ENCODE data around the gene SVIL.
A peak's percentile ranks its signal among the peaks of the same experiment; 100 is the strongest.
"Not testable (repeated sequence)": the region's sequence is repeated elsewhere in the genome, so short reads cannot be mapped to it uniquely, and the experiment has no call there.

The SVIL gene

GRCh38 chr10:29542723-29543122, 92.0 kb downstream of the SVIL start:
- Mint-ChIP-seq H3K4me3 (no peak overlapping the region), H3K27ac (peak overlapping the region; percentile 83), H3K9me3 (no peaks in the 10 kb centered on the region), H3K4me1 (peaks cover 32% of the 10 kb centered on the region), H3K27me3 (ENCODE audit: low read depth, poor library complexity) (no peaks in the 10 kb centered on the region), H3K36me3 (ENCODE audit: low read depth) (peaks cover 24% of the 10 kb centered on the region)
- TF ChIP-seq CTCF (IDR thresholded peaks at IDR 0.05), result no peak
- no peak for DNase-seq

DNA sequence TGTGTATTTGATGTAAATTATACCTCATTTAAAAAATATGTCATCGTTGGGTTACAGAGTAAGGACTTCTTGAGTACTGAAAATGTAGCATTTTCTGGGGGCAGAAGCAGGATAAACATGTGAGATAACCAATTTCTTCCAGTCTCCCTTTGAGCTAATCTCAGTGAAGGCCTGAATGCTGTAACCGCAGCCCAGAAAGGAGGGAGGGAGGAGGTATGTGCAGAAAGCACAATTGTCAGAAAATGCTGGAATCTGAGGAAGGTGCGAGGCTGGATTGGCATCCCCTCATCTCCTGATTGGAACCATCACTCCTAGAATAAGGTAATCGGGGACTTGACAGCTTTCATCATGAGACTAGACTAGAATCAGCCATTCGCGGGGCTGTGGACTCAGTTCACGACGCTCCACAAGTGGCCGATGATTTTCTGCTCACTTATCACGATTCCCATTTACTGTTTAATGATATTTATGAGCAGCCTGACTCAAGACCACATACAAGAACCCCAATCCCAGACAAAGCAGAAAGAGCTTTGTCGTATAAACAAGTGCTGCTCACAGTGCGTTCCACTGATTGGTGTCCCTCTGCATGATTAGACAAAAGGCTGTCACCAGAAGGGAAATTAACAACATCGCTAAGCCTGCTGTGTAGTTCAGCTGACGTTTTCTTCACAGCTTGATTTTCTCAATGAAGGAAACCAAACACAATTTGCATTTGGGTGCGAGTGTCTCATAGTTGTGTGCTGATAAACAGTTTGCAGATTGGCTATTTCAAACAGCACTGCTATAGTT, 93.2 kb downstream of the SVIL start:
- Mint-ChIP-seq H3K36me3 (ENCODE audit: low read depth) (peaks cover 24% of the 10 kb centered on the region), H3K27me3 (ENCODE audit: low read depth, poor library complexity) (no peaks in the 10 kb centered on the region), H3K9me3 (no peaks in the 10 kb centered on the region), H3K4me1 (peaks cover 42% of the 10 kb centered on the region), H3K27ac (no peak overlapping the region), H3K4me3 (no peak overlapping the region)
- DNase-seq, result no peak
- TF ChIP-seq CTCF (IDR thresholded peaks at IDR 0.05), result no peak

- no peak for TF ChIP-seq CTCF (IDR thresholded peaks at IDR 0.05)
- no peak for DNase-seq
- Mint-ChIP-seq H3K27ac (no peak overlapping the region), H3K9me3 (no peaks in the 10 kb centered on the region), H3K27me3 (ENCODE audit: low read depth, poor library complexity) (no peaks in the 10 kb centered on the region), H3K4me1 (peaks cover 52% of the 10 kb centered on the region), H3K36me3 (ENCODE audit: low read depth) (peaks cover 24% of the 10 kb centered on the region), H3K4me3 (no peak overlapping the region)
These were observed 94.8 kb downstream of the SVIL start for GRCh38 chr10:29540016-29540415.

DNA sequence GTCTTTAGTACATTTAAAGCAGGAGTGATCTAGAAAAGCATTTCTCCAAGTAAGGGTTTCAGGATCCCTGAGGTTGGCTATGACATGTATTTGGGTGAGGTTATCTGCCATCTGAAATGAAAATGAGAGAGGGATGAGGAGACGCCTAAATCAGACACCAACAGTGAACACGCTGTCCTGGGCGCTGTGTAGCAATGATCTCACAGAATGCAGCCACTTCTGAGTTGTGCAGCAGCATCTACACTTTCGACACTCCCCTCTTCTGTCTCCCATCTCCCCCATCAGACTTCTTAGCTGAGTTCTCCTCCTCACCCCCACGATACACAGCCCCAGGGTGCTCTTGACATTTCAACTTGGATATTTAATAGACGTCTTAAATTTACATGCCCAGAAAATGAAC, 95.4 kb downstream of the SVIL start:
- Mint-ChIP-seq H3K36me3 (ENCODE audit: low read depth) (peaks cover 24% of the 10 kb centered on the region), H3K4me3 (no peak overlapping the region), H3K27ac (no peak overlapping the region), H3K9me3 (no peaks in the 10 kb centered on the region), H3K4me1 (peaks cover 55% of the 10 kb centered on the region), H3K27me3 (ENCODE audit: low read depth, poor library complexity) (no peaks in the 10 kb centered on the region)
- TF ChIP-seq CTCF (IDR thresholded peaks at IDR 0.05), result no peak
- DNase-seq, result no peak

DNA sequence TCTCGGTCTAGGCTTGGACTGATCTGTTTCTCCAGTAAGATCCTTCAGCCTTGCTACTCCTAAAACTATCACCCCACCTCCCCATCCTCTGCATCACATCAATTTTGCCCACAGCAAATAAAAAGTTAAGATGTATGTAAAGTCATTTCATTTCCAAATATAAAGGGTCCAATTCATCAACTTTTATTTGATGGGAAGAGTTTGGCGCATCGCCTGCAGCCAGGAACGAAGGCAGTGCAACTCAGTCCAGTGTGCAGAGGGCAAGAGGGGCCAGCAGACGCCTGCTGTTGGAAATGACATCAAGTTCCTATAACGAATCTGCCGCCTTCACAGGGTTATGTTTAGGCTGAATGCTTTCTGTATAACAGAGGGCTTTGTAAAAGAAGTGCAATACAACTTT, 97.0 kb downstream of the SVIL start:
- H3K27me3 Mint-ChIP-seq (ENCODE audit: low read depth, poor library complexity), result no peaks in the 10 kb centered on the region
- no peak for DNase-seq
- peaks cover 53% of the 10 kb centered on the region for H3K4me1 Mint-ChIP-seq
- peak overlapping the region; percentile 57 for H3K27ac Mint-ChIP-seq
- H3K4me3 Mint-ChIP-seq, result no peak overlapping the region
- TF ChIP-seq CTCF (IDR thresholded peaks at IDR 0.05), result no peak
- peaks cover 30% of the 10 kb centered on the region for H3K36me3 Mint-ChIP-seq (ENCODE audit: low read depth)
- H3K9me3 Mint-ChIP-seq, result no peaks in the 10 kb centered on the region

GRCh38 chr10:29536691-29537090, 98.1 kb downstream of the SVIL start:
- not testable (repeated sequence) for H3K27ac Mint-ChIP-seq; H3K27me3 Mint-ChIP-seq (ENCODE audit: low read depth, poor library complexity); H3K9me3 Mint-ChIP-seq; H3K4me3 Mint-ChIP-seq; DNase-seq
- Mint-ChIP-seq H3K4me1 (peaks cover 57% of the 10 kb centered on the region), H3K36me3 (ENCODE audit: low read depth) (peaks cover 36% of the 10 kb centered on the region)

Data from nephron progenitor cell (in vitro differentiated cells).